ENCODE data around the gene ATP10A. TPM values are rescaled to one million over a fixed set of nuclear protein-coding genes. Genes with fewer than 3 reads are reported as not detected.

The ATP10A gene
- total RNA-seq, 1 experiment from 2014 or later = not detected

GRCh38 chr15:25863968-25864580 lies 947 bp upstream of the ATP10A start:
- Mint-ChIP-seq H3K27me3 (ENCODE audit: insufficient read depth, unreplicated experiment) (no peaks in the 10 kb centered on the region), H3K27ac (ENCODE audit: unreplicated experiment) (no peak overlapping the region), H3K4me3 (ENCODE audit: unreplicated experiment) (no peak overlapping the region), H3K4me1 (ENCODE audit: low read depth, unreplicated experiment) (no peaks in the 10 kb centered on the region), H3K9me3 (ENCODE audit: unreplicated experiment) (peaks cover 14% of the 10 kb centered on the region), H3K36me3 (ENCODE audit: insufficient read depth, unreplicated experiment) (peaks cover 7% of the 10 kb centered on the region)
- intact Hi-C loops (cut with micrococcal nuclease; ENCODE audit: unreplicated experiment) = no loop called here
- BruUV-seq (replicated peaks) = no TSS peak
- H3K4me1 ChIP-seq = 0 out of 2 replicates have a peak, but pooled peaks cover under 1% of the 10 kb centered on the region
- no peaks in the 10 kb centered on the region for H3K27me3 ChIP-seq (replicated peaks; ENCODE audit: control insufficient read depth, insufficient read depth, low read length)
- H3K9me3 ChIP-seq = peaks cover 9% of the 10 kb centered on the region; the same call in 1 of the 2 replicates
- DNase-seq = no peak
- no peaks in the 10 kb centered on the region for H3K36me3 ChIP-seq (ENCODE audit: control insufficient read depth, insufficient read depth, low read length)
- H3K4me3 ChIP-seq (ENCODE audit: low read depth, low read length) = no peak overlapping the region
- CTCF ChIA-PET = no interaction called here
- POLR2A ChIA-PET = no interaction called here
- TF ChIP-seq CTCF (IDR thresholded peaks at IDR 0.05; ENCODE audit: insufficient read depth in 1 of 2, low read depth in 1 of 2, low read length in 1 of 2, severe bottlenecking in 1 of 2, unreplicated experiment in 1 of 2) = no peak

- H3K4me1 Mint-ChIP-seq (ENCODE audit: low read depth, unreplicated experiment) = peaks cover 10% of the 10 kb centered on the region
- CTCF ChIA-PET = no interaction called here
- TF ChIP-seq CTCF (IDR thresholded peaks at IDR 0.05; ENCODE audit: insufficient read depth in 1 of 2, low read depth in 1 of 2, low read length in 1 of 2, severe bottlenecking in 1 of 2, unreplicated experiment in 1 of 2) = no peak
- H3K4me3 Mint-ChIP-seq (ENCODE audit: unreplicated experiment) = no peak overlapping the region
- no peak overlapping the region for H3K27ac Mint-ChIP-seq (ENCODE audit: unreplicated experiment)
- no peaks in the 10 kb centered on the region for H3K27me3 Mint-ChIP-seq (ENCODE audit: insufficient read depth, unreplicated experiment)
- 0 out of 2 replicates have a peak, but pooled peaks cover 4% of the 10 kb centered on the region for H3K4me1 ChIP-seq
- peaks cover 7% of the 10 kb centered on the region for H3K36me3 Mint-ChIP-seq (ENCODE audit: insufficient read depth, unreplicated experiment)
- POLR2A ChIA-PET = no interaction called here
- no peak overlapping the region for H3K4me3 ChIP-seq (ENCODE audit: low read depth, low read length)
- intact Hi-C loops (cut with micrococcal nuclease; ENCODE audit: unreplicated experiment) = no loop called here
- no peaks in the 10 kb centered on the region for H3K27me3 ChIP-seq (replicated peaks; ENCODE audit: control insufficient read depth, insufficient read depth, low read length)
- no peaks in the 10 kb centered on the region for H3K36me3 ChIP-seq (ENCODE audit: control insufficient read depth, insufficient read depth, low read length)
- peaks cover 9% of the 10 kb centered on the region; the same call in 1 of the 2 replicates for H3K9me3 ChIP-seq
- DNase-seq = no peak
- H3K9me3 Mint-ChIP-seq (ENCODE audit: unreplicated experiment) = peaks cover 14% of the 10 kb centered on the region
- BruUV-seq (replicated peaks) = no TSS peak
These were observed 536 bp downstream of the ATP10A start for GRCh38 chr15:25862472-25863110.

GRCh38 chr15:25862071-25862471 lies 1.1 kb downstream of the ATP10A start:
- no peak for DNase-seq
- intact Hi-C loops (cut with micrococcal nuclease; ENCODE audit: unreplicated experiment) = no loop called here
- H3K36me3 Mint-ChIP-seq (ENCODE audit: insufficient read depth, unreplicated experiment) = peaks cover 7% of the 10 kb centered on the region
- ChIA-PET POLR2A (no interaction called here), CTCF (no interaction called here)
- Histone ChIP-seq H3K4me1 (0 out of 2 replicates have a peak, but pooled peaks cover 4% of the 10 kb centered on the region), H3K9me3 (peaks cover 9% of the 10 kb centered on the region; the same call in 1 of the 2 replicates), H3K36me3 (ENCODE audit: control insufficient read depth, insufficient read depth, low read length) (no peaks in the 10 kb centered on the region), H3K27me3 (replicated peaks; ENCODE audit: control insufficient read depth, insufficient read depth, low read length) (no peaks in the 10 kb centered on the region), H3K4me3 (ENCODE audit: low read depth, low read length) (no peak overlapping the region)
- H3K4me3 Mint-ChIP-seq (ENCODE audit: unreplicated experiment) = no peak overlapping the region
- H3K27ac Mint-ChIP-seq (ENCODE audit: unreplicated experiment) = no peak overlapping the region
- H3K4me1 Mint-ChIP-seq (ENCODE audit: low read depth, unreplicated experiment) = peaks cover 10% of the 10 kb centered on the region
- no peak for TF ChIP-seq CTCF (IDR thresholded peaks at IDR 0.05; ENCODE audit: insufficient read depth in 1 of 2, low read depth in 1 of 2, low read length in 1 of 2, severe bottlenecking in 1 of 2, unreplicated experiment in 1 of 2)
- H3K9me3 Mint-ChIP-seq (ENCODE audit: unreplicated experiment) = peaks cover 14% of the 10 kb centered on the region
- BruUV-seq (replicated peaks) = no TSS peak
- H3K27me3 Mint-ChIP-seq (ENCODE audit: insufficient read depth, unreplicated experiment) = no peaks in the 10 kb centered on the region

Measured in Caco-2 (cell line).